Left ventricle myocardium inferior (tissue), 1 donor: ENCODE results near the gene ERBB2. TPM values are rescaled to one million over a fixed set of nuclear protein-coding genes. Genes with fewer than 3 reads are reported as not detected.
"Not testable (repeated sequence)": the region's sequence is repeated elsewhere in the genome, so short reads cannot be mapped to it uniquely, and the experiment has no call there.

Source experiments
- DNase-seq: peaks from one replicate; pipeline ENCODE4 v3.0.0-alpha.2; 2020
- H3K27ac ChIP-seq: fragments of 200-600 bp; replicated peaks from 2 replicates; pipeline ENCODE4 v1.8.0; 2021
- H3K27me3 ChIP-seq: fragments of 200-600 bp; 2 replicates; pipeline ENCODE4 v1.8.0; 2021; ENCODE audit warnings: low read depth
- H3K36me3 ChIP-seq: fragments of 200-600 bp; 2 replicates; pipeline ENCODE4 v1.8.0; 2021
- H3K4me1 ChIP-seq: fragments of 200-600 bp; 2 replicates; pipeline ENCODE4 v1.8.0; 2021
- H3K4me3 ChIP-seq: fragments of 200-600 bp; 2 replicates; pipeline ENCODE4 v1.8.0; 2021; ENCODE audit warnings: mild to moderate bottlenecking, moderate library complexity
- H3K9me3 ChIP-seq: fragments of 200-600 bp; replicated peaks from 2 replicates; pipeline ENCODE4 v1.8.0; 2021
- intact Hi-C: fragments of 100-400 bp; cut with micrococcal nuclease; formaldehyde crosslinking; loops from one replicate; pipeline ENCODE4 v1.11.0; 2022
- total RNA-seq: library from RNA; stranded (reverse); fragmentation: NEBNext Ultra II Directional; extraction: Animal tissue kit (Norgen Biotek cat#: 25700); gene quantifications from one replicate; pipeline ENCODE4 v1.2.1, GENCODE V29; 2021
- TF ChIP-seq, protein P1 (sequence below): fragments of 200-600 bp; IDR thresholded peaks from 2 replicates; pipeline ENCODE4 v1.8.0; 2021; ENCODE audit warnings: antibody characterized with exemption, mild to moderate bottlenecking, borderline replicate concordance
- donor health status: DM: no; HTN: yes; CAD: no; lungs with severe emphysema.

ERBB2 gene
- total RNA-seq, 1 donor from 2014 or later: 61.0 TPM

DNA sequence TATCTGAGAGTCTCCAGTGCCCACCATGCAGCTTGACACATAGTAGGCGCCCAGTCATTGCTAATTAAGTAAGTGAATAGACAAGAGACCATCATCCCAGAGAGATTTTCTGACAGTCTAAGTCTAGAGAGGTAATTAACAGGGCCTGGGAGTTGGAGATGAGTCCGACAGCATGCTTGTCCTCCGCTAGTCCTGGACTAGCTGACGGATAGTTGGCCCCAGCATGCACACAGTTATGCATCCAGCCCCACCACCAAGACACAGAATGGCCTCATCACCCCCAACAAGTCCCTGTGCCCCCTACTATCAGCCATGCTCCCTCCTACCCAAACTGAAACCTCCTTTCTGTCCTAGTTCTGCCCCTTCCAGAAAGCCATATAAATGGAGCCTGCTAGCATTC, 47.9 kb downstream of the ERBB2 start:
- Histone ChIP-seq H3K4me3 (no peak overlapping the region), H3K36me3 (no peaks in the 10 kb centered on the region), H3K9me3 (no peaks in the 10 kb centered on the region), H3K27me3 (peaks cover 26% of the 10 kb centered on the region), H3K4me1 (peaks cover 17% of the 10 kb centered on the region), H3K27ac (no peak overlapping the region)
- DNase-seq: no peak
- intact Hi-C loops: no loop called here
- TF ChIP-seq, protein P1, sequence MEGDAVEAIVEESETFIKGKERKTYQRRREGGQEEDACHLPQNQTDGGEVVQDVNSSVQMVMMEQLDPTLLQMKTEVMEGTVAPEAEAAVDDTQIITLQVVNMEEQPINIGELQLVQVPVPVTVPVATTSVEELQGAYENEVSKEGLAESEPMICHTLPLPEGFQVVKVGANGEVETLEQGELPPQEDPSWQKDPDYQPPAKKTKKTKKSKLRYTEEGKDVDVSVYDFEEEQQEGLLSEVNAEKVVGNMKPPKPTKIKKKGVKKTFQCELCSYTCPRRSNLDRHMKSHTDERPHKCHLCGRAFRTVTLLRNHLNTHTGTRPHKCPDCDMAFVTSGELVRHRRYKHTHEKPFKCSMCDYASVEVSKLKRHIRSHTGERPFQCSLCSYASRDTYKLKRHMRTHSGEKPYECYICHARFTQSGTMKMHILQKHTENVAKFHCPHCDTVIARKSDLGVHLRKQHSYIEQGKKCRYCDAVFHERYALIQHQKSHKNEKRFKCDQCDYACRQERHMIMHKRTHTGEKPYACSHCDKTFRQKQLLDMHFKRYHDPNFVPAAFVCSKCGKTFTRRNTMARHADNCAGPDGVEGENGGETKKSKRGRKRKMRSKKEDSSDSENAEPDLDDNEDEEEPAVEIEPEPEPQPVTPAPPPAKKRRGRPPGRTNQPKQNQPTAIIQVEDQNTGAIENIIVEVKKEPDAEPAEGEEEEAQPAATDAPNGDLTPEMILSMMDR: no peak

DNA sequence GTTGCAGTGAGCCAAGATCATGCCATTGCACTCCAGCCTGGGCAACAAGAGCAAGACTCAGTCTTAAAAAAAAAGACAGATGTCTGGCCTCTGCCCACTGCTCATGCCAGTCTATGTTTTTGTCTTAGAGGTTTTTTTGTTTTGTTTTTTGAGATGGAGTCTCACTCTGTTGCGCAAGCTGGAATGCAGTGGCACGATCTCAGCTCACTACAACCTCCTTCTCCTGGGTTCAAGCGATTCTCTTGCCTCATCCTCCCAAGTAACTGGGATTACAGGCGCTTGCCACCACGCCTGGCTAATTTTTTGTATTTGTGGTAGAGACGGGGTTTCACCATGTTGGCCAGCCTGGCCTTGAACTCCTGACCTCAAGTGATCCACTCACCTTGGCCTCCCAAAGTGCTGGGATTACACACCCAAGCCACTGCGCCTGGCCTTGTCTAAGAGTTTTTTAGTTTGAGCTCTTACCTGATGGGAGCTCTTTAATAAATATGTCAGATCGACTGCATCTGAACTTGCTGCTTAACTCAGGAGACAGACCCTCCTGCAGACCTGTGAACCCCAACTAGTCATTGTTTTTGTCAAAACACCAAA, 48.7 kb downstream of the ERBB2 start:
- H3K27ac ChIP-seq, H3K36me3 ChIP-seq, H3K9me3 ChIP-seq, H3K4me3 ChIP-seq, DNase-seq, intact Hi-C loops: not testable (repeated sequence)
- H3K27me3 ChIP-seq: peaks cover 18% of the 10 kb centered on the region
- peaks cover 25% of the 10 kb centered on the region for H3K4me1 ChIP-seq

DNA sequence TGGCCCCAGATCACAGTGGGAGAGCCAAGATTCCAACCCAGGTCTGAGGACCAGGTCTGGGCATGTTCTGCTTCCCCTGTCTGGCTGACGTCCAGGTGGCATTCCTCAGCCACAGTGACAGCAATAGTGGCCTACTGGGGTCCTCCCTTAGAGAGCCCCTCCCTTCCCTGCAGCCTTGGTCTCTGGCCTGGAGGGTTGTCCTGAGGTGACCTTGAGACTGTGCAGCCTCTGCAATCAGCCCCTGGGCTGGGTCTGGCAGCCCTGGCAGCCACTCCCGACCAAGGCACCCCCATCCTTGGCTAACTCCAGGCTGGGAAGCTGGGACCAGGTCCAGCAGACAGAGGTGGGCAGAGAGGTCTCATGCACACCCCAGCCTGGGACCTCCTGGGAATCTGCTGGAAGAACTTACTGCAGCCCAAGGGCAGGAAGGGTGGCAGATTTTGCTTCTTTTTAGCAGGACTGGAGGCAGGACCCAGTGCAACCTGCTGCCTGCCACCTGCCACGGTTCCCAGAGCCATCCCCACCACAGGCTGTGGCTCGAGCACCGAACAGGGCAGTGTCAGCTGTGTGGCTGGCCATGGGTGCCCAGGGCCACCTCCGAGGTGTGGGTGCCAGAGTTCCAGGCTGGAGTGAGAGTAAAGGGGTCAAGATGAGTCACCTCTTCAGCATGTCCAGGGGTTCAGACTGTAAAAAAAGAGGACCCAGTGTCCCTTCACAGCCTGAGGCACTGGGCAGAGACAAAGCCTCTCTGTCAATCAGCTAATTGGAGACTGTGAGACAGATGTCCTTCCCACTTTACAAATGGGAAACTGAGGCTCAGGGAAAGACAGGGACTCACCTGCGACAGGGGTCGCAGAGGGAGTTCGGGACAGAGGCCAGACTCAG, 50.5 kb downstream of the ERBB2 start:
- TF ChIP-seq, protein P1: no peak
- intact Hi-C loops: no loop called here
- Histone ChIP-seq H3K27me3 (peaks cover under 1% of the 10 kb centered on the region), H3K27ac (peak overlapping the region; percentile 69), H3K4me3 (no peak overlapping the region), H3K9me3 (no peaks in the 10 kb centered on the region), H3K36me3 (no peaks in the 10 kb centered on the region), H3K4me1 (peaks cover 43% of the 10 kb centered on the region)
- no peak for DNase-seq

DNA sequence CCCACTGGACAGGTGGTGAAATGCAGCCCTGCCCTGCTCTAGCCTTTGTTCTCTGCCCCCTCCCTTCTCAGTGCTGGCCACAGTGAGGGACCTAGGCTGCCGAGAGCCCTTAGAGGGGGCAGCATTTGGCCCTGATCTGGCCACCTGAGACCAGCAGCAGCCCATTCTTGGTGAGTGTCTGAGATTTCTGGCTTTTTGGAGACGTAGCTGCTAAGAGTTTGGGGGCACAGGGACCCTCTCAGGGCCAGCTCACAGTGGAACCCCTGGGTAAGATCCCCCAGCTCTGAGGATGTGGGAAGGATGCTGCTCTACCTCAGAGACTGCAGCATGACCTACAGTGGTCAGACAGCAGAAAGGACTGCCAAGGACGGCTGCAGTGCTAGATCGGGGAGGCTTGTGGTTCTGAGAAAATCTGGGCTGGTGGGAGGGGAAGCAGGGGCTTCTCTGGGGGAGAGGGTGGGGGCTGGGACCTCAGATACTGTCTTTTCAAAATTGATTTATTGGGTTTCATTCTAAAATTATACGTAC, 51.2 kb downstream of the ERBB2 start:
- H3K27me3 ChIP-seq: no peaks in the 10 kb centered on the region
- H3K4me1 ChIP-seq: peaks cover 43% of the 10 kb centered on the region
- no peak overlapping the region for H3K4me3 ChIP-seq
- TF ChIP-seq, protein P1: no peak
- no peaks in the 10 kb centered on the region for H3K9me3 ChIP-seq
- no peak for DNase-seq
- intact Hi-C loops: no loop called here
- no peak overlapping the region for H3K27ac ChIP-seq
- no peaks in the 10 kb centered on the region for H3K36me3 ChIP-seq

DNA sequence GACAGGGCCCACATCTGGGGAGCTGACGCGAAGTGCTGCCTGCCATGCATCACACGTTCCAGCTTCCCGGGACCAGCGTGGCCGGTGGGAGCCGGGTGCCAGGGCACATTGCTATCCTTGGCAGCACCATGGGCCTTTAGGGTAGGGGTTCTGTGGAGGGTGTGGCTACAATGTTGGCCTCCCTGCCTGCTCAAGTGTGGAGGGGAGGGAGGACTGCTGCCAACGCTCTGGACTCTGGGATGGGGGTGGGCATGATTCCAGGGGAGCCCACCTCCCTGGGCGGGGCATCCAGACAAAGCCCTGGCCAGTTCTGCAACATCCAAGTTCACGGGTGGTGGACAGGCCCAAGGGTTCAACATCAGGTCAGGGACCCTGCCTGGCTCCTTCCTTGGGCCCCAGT, 51.8 kb downstream of the ERBB2 start:
- Histone ChIP-seq H3K36me3 (no peaks in the 10 kb centered on the region), H3K27ac (no peak overlapping the region), H3K4me3 (no peak overlapping the region), H3K9me3 (no peaks in the 10 kb centered on the region), H3K4me1 (peaks cover 43% of the 10 kb centered on the region), H3K27me3 (no peaks in the 10 kb centered on the region)
- TF ChIP-seq, protein P1: no peak
- no peak for DNase-seq
- intact Hi-C loops: no loop called here
